CD4-positive, alpha-beta T cell treated with Interleukin-21 for 1 hour (primary cell): ENCODE data around the gene TCP11.

ENCODE experiments used
- DNase-seq: peaks from one replicate; pipeline ENCODE4 v3.0.0-alpha.2; 2020

Gene TCP11

DNA sequence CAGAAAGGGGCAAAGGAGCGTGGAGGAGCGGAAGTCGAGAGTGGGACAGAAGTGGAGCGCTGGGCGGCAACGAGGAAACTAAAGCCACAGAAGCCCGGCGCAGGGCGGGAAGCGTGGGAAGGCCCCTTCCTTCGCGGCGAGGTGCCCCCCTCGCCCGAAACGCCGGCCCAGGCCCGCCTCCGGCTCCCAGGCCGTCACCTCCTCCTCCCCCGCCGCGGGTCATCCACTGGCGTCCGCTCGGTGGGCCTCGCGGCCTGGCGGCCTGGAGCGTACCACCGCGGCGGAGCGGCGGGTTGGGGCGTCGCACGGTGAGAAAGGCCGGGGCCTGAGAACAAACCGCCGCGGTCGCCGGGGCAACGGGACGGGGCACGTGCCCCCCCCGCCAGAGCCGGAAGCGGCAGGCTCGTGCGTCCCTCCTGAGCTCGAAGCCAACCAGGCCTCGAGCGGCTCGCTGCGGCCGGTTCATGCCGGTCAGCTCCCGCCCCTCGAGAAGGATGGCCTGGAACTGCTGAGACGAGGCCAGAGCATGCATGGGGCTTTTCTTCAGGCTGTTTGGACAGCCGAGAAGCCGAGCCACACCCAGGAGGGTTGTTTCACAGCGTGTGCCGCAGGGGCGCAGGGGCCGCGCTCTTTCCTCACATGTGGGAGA, at the start of gene TCP11:
Gene TCP11 (minus strand): TSS at position 333 of the 649 bp plus-strand sequence. CDS start 469 bp downstream, outside the sequence.
- DNase-seq = peak; percentile 33

DNA sequence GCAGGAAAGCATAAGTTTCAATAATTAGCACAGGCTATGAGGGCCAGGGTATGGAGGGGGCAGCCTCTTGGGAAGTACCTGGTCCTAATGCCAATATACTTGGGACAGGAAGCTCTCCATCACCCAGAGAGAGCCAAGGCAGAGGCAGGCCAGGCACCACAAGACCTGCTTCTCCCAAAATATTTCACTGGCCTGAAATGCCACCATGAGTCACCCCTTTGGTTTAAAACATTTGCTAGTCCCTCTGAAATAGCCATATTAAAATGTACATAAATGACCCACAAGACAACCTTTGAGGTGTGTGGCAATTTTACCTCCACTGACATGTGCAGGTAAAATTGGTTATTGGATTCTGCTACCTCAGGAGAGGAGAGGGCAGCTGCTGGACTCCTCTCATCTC, 49.2 kb upstream of the TCP11 start:
- DNase-seq = no peak

DNA sequence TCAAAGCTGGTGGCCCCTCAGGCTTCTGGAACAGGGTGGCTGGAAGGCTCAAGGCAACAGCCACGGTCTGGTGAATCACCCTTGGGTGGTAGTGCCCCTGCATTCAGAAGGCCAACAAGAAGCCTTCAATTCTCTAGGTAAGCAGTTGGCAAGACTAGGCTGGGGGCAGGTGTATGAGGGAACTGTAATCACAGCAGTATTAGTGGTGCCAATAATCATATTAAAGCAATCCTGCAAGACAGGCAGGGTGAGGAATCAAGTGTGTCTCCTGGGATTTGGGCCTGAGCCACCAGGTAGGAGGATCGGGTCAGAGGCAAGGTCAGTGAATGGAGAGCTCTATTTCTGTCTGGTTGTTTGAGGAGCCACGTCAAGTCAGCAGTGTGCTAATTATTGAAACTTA, 47.7 kb upstream of the TCP11 start:
- DNase-seq = no peak

DNA sequence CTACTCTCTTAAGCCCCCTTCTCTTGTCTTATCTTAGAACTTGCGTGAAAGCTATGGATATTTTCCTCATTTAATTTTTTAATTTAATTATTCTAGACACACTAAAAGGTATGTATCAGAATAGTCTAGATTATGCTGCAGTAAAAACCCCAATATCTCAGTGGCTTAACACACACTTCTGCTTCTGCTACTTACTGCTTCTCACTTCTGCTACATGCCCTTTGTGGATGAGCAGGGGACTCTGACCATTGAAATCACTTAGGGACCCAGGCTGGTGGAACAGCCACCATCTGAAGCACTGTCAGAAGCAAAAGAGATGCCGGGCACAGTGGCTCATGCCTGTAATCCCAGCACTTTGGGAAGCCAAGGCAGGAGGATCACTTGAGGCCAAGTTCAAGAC, 45.4 kb upstream of the TCP11 start:
- DNase-seq = no peak

DNA sequence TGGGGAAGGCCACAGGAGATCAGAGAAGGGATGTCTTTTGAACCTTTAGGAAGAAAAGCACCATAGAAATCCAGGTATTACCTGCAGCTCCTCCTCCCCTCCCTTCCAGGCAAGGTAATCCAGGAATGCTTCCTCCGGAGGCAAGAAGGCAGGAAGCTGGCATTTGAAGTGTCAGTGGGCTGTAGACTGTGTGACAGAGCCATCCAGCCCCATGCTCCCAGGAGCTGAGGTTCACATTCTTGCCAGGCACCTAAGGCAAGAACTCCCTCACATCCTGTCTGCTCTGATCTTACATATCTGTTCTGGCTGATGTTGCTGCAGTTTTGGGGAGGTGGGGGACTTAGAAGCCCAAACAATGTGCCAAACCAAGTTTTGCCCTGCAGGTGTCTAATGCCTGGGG, 44.8 kb upstream of the TCP11 start:
- no peak for DNase-seq

DNA sequence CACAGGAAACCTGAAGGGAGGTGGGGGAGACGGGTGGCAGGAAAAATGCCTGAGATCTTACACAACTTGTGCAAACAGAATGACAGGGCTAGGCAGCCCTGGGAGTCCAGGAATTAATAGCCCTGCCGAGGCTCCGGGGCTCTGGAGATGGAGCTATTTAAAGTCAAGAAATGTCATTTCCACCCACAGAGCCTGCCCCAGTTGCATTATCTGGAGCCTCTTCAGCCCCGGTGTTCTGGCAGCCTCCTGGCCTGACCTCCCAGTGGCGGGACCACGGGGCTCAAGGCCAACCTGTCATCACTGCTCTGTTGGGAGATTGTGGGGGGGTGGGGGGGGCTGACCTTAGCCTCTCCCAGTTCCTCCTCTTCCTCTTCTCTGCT, 44.2 kb upstream of the TCP11 start:
- DNase-seq = no peak

DNA sequence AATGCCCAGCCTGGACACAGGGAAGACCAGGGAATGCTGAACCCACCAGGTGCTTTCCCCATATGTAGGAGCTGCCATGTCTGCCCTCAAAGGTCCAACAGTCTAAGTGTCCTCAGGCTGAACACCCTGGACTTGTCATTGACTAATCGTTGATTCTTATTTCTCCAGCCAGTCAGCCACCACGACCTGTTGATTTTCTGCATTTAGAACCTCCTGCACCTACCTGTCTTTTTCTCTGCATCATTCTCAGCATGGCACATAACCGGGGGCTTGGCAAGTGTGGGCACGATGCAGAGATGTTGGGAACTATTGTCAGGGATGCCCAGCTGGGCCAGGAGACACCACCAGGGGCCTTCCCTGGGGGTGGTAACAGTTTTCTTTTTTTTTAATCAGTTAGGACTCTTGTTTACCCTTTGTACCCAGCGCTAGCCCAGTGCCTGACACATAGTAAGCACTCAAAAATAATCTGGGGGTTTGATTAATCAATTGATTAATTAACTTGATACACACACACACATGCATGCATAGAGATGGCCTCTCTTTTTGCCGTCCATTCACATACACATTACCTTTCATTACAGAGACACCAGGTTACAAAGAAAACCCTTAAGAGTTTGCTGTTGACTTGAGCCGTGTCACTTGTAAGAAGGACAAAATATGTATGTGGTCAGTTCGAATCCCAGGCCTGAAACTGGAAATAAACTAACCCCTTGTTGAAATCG, 43.6 kb upstream of the TCP11 start:
- DNase-seq = no peak

DNA sequence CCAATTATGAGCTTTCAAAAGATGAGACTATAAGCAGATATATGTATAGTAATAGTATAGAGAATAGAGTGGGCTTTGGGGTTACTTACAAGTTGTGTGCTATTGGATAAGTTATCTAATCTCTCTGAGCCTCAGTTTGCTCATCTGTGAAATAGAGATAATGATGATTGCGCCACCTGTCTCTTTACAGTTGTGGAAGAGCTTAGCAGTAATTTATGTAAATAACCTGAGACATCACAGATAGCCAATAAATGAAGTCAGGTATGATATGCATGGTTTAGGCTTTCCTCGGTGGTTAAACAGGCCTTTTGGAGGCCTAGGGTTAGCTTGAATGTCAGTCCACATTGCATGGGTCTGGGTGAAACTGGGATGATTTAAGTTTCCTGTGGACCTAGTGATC, 42.8 kb upstream of the TCP11 start:
- no peak for DNase-seq

DNA sequence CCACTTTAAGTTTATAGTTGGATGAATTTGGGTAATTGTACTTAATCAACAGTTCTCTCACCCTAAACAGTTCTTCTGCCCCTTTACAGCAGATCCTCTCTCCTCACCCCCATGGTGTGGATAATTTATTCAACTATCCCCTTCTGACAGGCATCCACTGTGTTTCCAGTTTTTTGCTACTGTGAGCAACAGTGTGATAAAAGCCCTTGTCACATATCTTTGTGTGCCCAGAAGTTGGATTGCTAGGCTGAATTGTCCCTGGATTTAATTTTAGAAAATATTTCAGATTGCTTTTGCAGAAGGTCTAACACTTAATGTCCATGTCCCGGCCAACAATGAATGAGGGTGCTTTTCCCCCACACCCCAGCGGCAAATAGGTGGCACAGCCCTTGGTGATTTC, 42.1 kb upstream of the TCP11 start:
- no peak for DNase-seq

DNA sequence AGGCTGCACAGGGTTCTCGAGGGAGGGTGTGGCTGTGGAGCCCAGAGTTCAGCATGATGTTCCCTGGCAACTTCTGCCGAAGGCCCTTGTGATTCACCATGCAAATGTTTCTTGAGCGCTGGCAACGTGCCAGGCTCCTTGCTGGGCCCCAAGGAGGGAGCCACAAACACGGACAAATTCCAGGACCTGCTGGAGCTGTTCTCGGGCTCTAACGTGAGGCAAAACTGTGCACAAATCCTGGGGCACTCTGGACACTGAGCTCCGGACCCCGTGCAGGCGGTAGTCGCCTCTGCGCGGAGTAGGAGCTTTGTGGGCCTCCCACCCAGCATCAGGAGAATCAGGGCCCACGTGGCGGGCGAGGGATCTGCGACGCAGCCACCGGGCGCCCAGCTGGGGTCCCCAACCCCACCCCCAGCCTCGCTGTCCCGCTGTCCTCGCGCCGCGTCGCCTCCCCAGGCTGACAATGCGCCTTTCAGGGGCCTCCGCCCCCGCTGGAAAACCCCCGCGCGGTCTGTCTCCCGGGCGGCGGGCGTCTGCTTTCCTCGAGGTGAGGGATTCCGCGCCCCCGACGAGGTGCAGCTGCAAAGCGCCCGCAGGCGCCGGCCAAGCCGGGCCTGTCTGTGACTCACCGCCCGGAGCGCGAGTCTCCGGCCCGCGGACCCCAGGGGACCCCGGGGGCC, 40.9 kb upstream of the TCP11 start:
- DNase-seq = no peak

DNA sequence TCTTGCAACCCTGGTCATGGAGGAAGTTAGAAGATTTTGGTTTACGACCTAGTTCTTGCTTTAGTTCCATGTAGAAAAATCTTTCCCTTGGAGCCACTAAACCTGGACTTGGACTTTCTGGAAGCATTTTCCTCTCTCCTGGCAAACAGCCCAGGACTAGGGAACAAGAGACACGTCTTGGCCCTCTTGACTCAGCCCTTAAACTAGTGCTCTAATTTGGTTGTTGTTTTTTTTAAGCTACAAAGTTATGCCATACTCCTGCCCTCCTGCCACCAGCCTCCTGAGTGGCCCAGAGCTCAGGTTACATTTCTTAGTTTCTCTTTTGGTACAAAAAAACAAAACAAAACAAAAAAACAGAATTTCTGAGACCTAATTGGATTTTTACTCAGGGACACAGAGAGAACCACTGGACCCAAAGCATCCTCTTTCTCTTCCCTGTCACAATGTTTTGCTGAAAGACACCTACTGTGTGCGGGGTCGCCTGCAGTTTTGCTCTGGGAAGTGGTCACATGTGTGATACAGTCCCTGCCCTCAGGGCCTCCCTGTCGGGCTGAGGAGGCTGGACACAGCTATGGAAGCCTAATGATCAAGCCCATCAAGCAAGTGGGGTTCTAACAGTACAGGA, 40.3 kb upstream of the TCP11 start:
- DNase-seq = no peak

DNA sequence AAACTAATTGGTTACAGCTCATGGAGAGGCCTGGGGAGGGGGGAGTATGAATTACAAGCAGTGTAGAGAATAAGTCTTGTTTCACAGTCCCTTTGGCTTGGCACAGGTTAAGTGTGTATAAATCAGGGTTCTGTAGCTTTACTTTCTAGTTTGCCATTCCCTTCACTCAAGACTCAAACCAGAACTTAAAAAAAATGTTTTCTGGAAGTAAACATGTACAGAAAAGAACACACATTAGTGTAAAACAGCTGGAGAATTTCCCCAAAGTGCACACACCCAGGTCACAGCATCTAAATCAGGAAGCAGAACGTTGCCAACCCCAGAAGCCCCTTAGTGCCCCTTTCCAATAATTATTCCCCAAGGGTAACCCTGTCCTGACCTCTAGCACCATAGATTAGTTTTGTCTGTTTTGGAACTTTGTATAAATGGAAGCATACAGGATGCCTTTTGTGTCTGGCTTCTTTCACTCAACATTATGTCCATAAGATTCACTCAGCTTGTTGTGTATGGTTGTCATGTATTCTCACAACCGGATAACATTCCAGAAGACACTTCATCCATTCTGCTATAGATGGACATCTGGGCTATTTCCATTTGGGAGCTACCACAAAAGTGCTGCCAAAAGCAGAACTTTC, 38.9 kb upstream of the TCP11 start:
- DNase-seq = no peak

DNA sequence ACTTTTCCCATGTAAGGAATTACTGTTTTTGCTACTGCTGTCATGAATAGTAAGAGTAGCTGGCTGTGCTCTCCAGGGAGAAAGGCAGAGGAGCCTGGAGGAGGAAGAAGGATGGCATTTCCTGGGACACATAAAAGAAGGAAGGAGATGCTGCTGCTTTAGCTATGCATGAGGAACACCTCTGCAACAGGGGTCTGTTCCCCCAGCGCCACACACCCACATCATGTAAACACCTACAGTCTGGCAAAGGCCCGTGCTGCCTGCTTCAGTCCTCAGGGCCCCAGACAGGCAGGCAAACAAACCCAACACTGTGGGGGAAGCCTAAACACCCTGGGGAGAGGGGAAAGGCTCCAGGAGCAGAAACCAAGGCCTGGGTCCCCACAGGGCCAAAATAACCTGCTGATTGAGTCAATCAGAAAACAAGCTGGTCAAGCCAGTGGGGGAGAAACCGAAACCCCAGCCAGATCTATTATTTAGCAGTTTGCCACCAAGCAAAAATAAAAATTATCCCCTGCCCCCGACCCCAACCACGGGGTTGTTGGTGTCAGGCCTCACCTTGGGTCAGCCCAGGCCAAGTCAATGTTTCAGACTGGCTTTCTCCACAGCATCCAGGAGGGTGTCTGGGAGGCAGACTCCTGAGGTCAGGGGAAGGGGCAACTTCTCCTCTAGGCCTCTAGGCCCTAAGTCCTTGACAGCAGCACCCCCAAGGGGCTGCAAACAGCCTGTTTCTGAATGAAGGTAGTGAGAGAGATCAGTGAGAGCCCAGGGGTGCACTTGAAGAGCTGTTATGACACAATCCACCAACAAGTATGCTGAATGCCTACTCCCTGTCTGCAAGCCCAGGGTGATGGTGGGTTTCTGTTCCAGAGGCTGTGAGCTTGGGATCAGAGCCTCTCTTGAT, 38.0 kb upstream of the TCP11 start:
- DNase-seq = no peak

DNA sequence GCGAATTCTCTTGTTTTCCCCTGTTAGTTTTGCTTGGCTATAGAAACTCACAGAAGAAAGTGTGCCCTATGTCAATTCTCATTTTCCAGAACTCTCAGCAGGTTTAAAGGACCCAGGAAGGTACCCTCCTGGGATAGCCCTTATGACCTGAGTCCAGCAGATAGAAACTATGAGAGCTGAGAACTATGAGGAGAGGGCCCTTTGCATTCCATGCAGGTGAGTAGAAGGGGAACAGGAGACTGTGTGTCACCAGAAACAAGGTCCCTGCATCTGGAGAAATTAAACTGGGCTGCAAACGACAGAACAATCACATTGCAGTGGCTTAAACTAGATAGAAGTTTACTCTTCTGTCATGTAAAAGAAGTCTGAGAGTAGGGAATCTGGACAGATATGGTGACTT, 36.9 kb upstream of the TCP11 start:
- no peak for DNase-seq

DNA sequence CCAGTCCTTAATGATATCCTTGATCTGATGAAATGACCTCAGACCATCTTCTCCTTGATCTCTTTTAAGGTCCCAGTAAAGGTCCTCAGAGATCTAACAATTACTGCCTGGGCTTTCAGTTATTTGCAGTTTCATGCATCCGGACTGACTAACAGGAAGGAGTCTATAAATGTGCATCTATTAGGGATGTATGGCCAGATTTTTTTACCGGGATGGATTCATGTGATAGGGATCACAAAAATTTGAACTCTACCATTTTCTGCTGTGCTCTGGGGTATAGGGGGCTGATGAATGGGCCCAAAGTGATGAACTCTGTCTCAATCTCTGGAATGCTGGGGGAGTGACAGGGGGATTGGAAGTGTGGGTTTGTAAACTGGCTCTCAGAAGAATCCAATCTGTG, 36.5 kb upstream of the TCP11 start:
- no peak for DNase-seq

DNA sequence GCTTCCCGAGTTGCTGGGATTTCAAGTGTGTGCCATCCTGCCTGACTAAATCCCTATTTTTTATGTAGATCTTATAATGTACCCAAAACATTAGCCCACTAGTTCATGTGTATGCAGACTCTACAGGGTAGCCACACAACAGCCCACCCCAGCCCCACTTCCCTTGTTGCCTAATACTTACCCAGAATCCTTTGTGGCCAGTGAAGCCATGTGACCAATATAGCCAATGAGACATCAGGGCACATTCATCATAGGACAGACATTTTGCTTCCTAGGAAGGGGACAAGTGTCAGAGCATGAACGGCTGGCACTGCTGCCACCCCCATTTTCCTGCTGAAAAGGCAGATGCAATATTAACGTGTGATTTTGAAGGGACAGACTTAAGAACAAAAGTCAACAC, 36.0 kb upstream of the TCP11 start:
- DNase-seq = no peak

DNA sequence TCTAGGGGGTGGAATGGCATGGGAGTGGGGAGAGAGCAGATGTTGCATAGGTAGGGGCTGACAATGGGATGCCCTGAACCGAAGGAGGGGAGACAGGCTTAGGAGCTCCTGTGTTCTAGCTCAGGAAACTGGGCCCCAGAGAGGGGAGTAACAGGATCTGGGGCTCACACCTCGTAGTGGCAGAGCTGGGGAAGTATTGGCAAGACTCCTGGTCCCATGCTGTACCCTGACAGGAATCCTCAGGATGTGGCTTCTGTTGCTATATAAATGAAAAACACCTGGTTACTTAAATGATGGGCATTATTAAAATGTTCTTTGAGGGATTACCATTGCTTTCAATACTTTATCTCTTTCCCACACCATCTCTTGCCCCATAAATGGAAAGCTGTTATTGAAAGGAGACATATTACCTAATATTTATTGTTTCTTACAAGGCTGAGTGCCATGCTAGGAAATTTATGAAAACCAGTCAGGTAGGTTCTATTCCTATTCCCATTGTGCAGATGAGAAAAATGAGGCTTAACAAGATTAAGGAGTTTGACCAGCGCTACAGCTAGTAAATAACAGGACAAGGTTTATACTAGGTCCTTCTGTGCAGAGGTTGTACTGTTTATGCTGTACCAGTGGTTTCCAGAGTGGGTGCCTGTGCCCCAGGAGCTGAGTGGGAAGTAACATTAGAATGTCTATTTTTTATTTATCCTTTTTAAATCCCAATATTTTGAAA, 35.3 kb upstream of the TCP11 start:
- DNase-seq = no peak

DNA sequence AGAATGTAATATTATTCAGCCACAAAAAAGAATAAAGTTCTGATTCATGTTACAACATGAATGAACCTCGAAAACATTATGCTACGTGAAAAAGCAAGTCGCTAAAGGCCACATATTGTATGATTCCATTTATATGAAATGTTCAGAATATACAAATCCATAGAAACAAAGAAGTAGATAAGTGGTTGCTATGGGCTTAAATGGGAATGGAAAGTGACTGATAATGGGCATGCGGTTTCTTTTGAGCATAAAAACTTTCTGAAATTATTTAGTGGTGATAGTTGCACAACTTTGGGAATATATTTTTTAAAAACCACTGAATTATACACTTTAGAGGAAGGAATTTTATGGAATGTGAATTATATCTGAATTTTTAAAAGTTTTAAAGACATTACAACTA, 33.4 kb upstream of the TCP11 start:
- DNase-seq = no peak

DNA sequence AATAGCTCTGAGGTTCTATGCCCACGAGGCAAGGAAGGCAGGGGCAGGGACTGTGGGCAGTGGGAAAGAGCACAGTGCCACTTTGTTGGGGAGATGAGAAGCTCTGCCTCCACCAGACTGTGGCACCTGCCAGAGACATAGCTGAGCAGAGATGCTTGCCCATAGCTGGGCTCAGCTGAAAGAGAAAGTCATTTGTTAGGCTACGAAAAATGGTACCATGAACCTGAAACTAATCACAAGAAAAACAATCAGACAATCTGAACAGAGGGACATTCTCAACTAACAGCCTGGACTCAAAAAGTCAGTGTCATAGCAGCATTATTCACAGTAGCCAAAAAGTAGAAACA, 32.9 kb upstream of the TCP11 start:
- DNase-seq = no peak

DNA sequence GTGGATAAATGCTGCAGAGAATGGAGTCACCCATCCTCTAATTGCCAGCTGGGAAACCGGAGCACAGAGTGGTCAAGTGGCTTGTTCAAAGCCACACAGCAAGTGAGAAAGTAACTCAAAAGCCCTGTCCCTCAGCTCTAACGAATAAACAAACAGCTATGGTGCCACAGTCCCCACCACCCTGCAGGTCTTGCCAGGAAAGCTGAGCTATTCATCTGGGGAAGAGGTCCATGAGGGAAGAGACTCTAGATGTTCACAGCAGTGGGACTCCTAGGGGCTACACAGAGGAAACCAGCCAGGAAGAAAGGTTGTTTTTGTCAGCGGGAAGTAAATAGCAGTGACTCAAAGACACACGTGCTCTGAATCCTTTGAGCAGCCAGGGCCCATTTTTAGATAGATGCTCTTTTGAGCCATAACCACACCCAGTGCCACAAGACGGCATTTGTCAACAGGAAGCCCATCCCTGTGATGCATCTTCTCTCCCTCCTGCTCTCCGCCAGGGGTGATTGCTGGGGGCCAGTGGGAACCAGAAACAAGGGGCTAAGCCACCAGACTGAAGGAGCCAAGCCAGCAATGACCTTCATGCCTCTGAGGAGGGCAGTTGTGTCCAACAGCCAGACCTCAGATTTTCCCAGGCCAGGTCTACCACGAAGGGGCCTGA, 32.4 kb upstream of the TCP11 start:
- peak; percentile 5 for DNase-seq

DNA sequence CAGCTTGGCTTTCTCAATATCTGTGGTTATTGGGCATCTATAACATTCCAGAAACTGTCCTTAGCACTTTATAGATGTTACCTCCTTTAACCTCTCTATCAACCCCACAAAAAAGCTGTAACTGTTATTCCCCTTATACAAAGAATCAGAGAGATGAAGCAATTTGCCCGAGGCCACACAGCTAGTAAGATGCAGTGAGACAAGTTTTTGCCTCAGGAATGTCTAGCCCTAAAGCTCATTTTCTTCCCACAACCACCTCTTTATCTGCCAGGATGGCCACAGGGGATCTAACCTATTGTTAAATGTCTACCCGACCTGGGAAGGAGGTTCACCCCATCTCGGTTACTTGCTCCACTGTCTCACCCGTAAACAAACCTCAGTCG, 31.9 kb upstream of the TCP11 start:
- DNase-seq = no peak
